PFSK-1 (cell line): ENCODE data around the gene ESRRG.

ENCODE experiments used
- FOXP2 ChIP-seq: optimal IDR thresholded peaks from 2 replicates; pipeline ENCODE3; 2011; ENCODE audit warnings: borderline replicate concordance, control low read depth, inconsistent platforms; ENCODE audit not compliant: insufficient read depth; ENCODE audit errors: extremely low read length, extremely low read depth
- POLR2AphosphoS5 ChIP-seq: IDR thresholded peaks from 2 replicates; pipeline ENCODE4 v1.6.1; 2012; ENCODE audit warnings: low read depth, mild to moderate bottlenecking, control low read depth, low read length, moderate library complexity
- REST ChIP-seq, 2 experiments: IDR thresholded peaks; 2 replicates each; pipeline versions ENCODE4 v1.6.1 to v1.8.0; 2011 to 2012; ENCODE audit warnings: low read depth in 2 of 2, low read length in 2 of 2, control low read depth in 1 of 2, inconsistent platforms in 1 of 2, mild to moderate bottlenecking in 1 of 2, moderate library complexity in 1 of 2; ENCODE audit not compliant: insufficient read depth in 1 of 2
- SIN3A ChIP-seq: IDR thresholded peaks from 2 replicates; pipeline ENCODE4 v1.6.1; 2012; ENCODE audit warnings: mild to moderate bottlenecking, low read length, moderate library complexity, borderline replicate concordance; ENCODE audit not compliant: insufficient read depth
- TAF1 ChIP-seq: IDR thresholded peaks from 2 replicates; pipeline ENCODE4 v1.6.1; 2012; ENCODE audit warnings: low read length, control low read depth, borderline replicate concordance; ENCODE audit not compliant: insufficient read depth

The ESRRG gene

GRCh38 chr1:216528816-216529215 lies 194.4 kb downstream of the ESRRG start:
- no peak for TF ChIP-seq TAF1
- no peak for TF ChIP-seq POLR2AphosphoS5
- TF ChIP-seq FOXP2: no peak
- TF ChIP-seq REST (IDR thresholded peaks at IDR 0.05; ENCODE audit: insufficient read depth in 1 of 2, low read depth in 2 of 2, low read length in 2 of 2): no peak
- no peak for TF ChIP-seq SIN3A

- TF ChIP-seq REST (IDR thresholded peaks at IDR 0.05; ENCODE audit: insufficient read depth in 1 of 2, low read depth in 2 of 2, low read length in 2 of 2) (no peak), SIN3A (no peak), FOXP2 (no peak), POLR2AphosphoS5 (no peak), TAF1 (no peak)
These were observed 199.6 kb downstream of the ESRRG start for GRCh38 chr1:216523449-216524190.

DNA sequence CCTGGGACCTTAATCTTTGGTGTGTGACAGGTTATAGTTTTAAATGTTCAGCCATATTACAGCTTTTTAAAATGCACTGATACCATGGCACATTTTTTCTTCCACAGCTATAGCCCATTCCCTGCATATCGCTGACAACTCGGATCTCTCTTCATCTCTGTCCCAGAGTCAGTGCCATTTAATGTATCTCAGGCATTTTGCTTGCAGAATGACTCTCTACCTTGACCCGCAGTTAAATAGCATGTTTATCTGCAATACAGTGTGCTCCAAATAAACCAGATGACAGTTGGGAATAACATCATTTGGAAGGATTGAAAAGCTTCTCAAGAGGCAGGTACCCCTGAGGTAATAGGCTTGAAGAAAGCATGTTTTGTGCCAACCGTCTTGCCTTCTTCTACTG lies 200.2 kb downstream of the ESRRG start:
- TF ChIP-seq POLR2AphosphoS5 (no peak), SIN3A (no peak), FOXP2 (no peak), TAF1 (no peak), REST (IDR thresholded peaks at IDR 0.05; ENCODE audit: insufficient read depth in 1 of 2, low read depth in 2 of 2, low read length in 2 of 2) (no peak)

GRCh38 chr1:216521477-216521876 lies 201.8 kb downstream of the ESRRG start:
- TF ChIP-seq REST (IDR thresholded peaks at IDR 0.05; ENCODE audit: insufficient read depth in 1 of 2, low read depth in 2 of 2, low read length in 2 of 2) (no peak), POLR2AphosphoS5 (no peak), FOXP2 (no peak), SIN3A (no peak), TAF1 (no peak)
